SJSA1 (cell line): ENCODE data around the gene DBT. TPM values are rescaled to one million over a fixed set of nuclear protein-coding genes. Genes with fewer than 3 reads are reported as not detected.
"Not testable (repeated sequence)": the region's sequence is repeated elsewhere in the genome, so short reads cannot be mapped to it uniquely, and the experiment has no call there.

ENCODE experiments used
- DNase-seq, 2 experiments: peaks; one replicate each; pipeline ENCODE4 v3.0.0-alpha.2; 2015 to 2020; ENCODE audit warnings: low spot score in 2 of 2, low read depth in 1 of 2
- H3K27ac ChIP-seq: fragments of 250-450 bp; sonication (Bioruptor Pico); 2 replicates; pipeline ENCODE4 v1.5.1; 2020; ENCODE audit warnings: mild to moderate bottlenecking, moderate library complexity
- H3K27me3 ChIP-seq: fragments of 250-450 bp; sonication (Bioruptor Pico); replicated peaks from 2 replicates; pipeline ENCODE4 v1.5.1; 2020; ENCODE audit warnings: mild to moderate bottlenecking, moderate library complexity
- H3K36me3 ChIP-seq: fragments of 250-450 bp; sonication (Bioruptor Pico); 2 replicates; pipeline ENCODE4 v1.5.1; 2020; ENCODE audit warnings: mild to moderate bottlenecking
- H3K4me1 ChIP-seq: fragments of 250-450 bp; sonication (Bioruptor Pico); replicated peaks from 2 replicates; pipeline ENCODE4 v1.6.1; 2021; ENCODE audit warnings: mild to moderate bottlenecking
- H3K4me3 ChIP-seq: fragments of 250-450 bp; sonication (Bioruptor Pico); 2 replicates; pipeline ENCODE4 v1.5.1; 2020; ENCODE audit warnings: mild to moderate bottlenecking
- H3K9me3 ChIP-seq: fragments of 250-450 bp; sonication (Bioruptor Pico); replicated peaks from 2 replicates; pipeline ENCODE4 v1.5.1; 2020; ENCODE audit warnings: mild to moderate bottlenecking
- total RNA-seq: library from RNA; depleted of rRNA; stranded (reverse); fragments of >200 nt; shearing (Covaris generic); gene quantifications from 2 replicates; pipeline ENCODE4 v1.2.3, GENCODE V29; 2014

DBT gene
- total RNA-seq, 1 experiment from 2014 or later: 6.2 TPM

DNA sequence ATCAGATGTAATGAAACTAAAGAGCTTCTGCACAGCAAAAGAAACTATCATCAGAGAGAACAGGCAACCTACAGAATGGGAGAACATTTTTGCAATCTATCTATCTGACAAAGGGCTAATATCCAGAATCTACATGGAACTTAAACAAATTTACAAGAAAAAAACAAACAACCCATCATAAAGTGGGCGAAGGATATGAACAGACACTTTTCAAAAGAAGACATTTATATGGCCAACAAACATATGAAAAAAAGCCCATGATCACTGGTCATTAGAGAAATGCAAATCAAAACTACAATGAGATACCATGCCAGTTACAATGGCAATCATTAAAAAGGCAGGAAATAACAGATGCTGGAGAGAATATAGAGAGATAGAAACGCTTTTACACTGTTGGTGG is 44.5 kb downstream of the DBT start:
- not testable (repeated sequence) for H3K9me3 ChIP-seq, H3K27ac ChIP-seq

DNA sequence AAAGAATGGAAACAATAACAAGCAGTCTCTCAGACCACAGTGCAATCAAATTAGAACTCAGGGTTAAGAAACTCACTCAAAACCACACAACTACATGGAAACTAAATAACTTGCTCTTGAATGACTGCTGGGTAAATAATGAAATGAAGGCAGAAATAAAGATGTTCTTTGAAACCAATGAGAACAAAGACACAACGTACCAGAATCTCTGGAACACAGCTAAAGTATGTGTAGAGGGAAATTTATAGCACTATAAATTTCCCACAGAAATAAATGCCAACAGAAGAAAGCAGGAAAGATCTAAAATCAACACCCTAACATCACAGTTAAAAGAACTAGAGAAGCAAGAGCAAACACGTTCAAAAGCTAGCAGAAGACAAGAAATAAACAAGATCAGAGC is 46.9 kb downstream of the DBT start:
- H3K4me1 ChIP-seq, H3K27me3 ChIP-seq, H3K4me3 ChIP-seq, H3K27ac ChIP-seq, H3K9me3 ChIP-seq, DNase-seq: not testable (repeated sequence)
- H3K36me3 ChIP-seq: peaks cover 44% of the 10 kb centered on the region

More for the DNA sequence above, 44.5 kb downstream of the DBT start:
- DNase-seq, H3K4me3 ChIP-seq, H3K4me1 ChIP-seq, H3K27me3 ChIP-seq: not testable (repeated sequence)
- peaks cover 36% of the 10 kb centered on the region for H3K36me3 ChIP-seq

DNA sequence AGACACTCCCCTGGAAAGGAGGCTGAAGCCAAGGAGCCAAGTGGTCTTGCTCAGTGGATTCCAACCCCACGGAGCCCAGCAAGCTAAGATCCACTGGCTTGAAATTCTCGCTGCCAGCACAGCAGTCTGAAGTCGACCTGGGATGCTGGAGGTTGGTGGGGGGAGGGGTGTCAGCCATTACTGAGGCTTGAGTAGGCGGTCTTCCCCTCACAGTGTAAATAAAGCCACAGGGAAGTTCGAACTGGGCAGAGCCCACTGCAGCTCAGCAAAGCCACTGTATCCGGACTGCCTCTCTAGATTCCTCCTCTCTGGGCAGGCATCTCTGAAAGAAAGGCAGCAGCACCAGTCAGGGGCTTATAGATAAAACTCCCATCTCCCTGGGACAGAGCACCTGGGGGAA is 49.6 kb downstream of the DBT start:
- H3K27me3 ChIP-seq, H3K4me1 ChIP-seq: not testable (repeated sequence)

GRCh38 chr1:100198596-100198995 is 51.0 kb downstream of the DBT start:
- no peaks in the 10 kb centered on the region for H3K4me1 ChIP-seq
- H3K4me3 ChIP-seq: no peak overlapping the region
- H3K27me3 ChIP-seq: no peaks in the 10 kb centered on the region
- H3K36me3 ChIP-seq: peaks cover 31% of the 10 kb centered on the region
- no peak overlapping the region for H3K27ac ChIP-seq
- H3K9me3 ChIP-seq: no peaks in the 10 kb centered on the region
- no peak for DNase-seq

More for the DNA sequence above, 49.6 kb downstream of the DBT start:
- not testable (repeated sequence) for H3K4me3 ChIP-seq, DNase-seq, H3K27ac ChIP-seq, H3K9me3 ChIP-seq
- H3K36me3 ChIP-seq: peaks cover 31% of the 10 kb centered on the region

DNA sequence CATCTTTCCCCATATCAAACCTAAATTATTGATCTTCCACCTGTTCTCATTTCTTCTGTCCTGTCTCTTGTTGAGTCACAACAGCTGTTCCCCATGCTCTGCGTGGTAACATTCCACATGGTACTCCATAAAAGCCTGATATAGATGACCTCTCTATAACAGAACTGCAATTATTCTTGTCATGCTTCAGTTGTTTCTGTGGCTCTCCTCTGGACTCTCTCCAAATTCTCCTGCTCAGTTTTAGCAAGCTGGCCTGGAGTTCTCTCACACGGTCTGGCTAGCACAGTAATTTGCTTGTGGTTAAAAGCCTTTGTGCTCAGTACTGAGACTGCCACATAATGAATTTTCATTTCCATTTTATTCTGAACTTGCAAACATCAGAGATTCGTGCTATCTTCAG is 61.0 kb downstream of the DBT start:
- no peak overlapping the region for H3K4me3 ChIP-seq
- no peak overlapping the region for H3K27ac ChIP-seq
- no peak for DNase-seq
- no peaks in the 10 kb centered on the region for H3K9me3 ChIP-seq
- peaks cover 4% of the 10 kb centered on the region for H3K36me3 ChIP-seq
- no peaks in the 10 kb centered on the region for H3K4me1 ChIP-seq
- no peaks in the 10 kb centered on the region; the same call in 1 of the 2 replicates for H3K27me3 ChIP-seq

- no peaks in the 10 kb centered on the region for H3K36me3 ChIP-seq
- H3K4me1 ChIP-seq: no peaks in the 10 kb centered on the region
- no peak overlapping the region for H3K4me3 ChIP-seq
- no peak overlapping the region for H3K27ac ChIP-seq
- no peak for DNase-seq
- H3K27me3 ChIP-seq: no peaks in the 10 kb centered on the region; the same call in 1 of the 2 replicates
- no peaks in the 10 kb centered on the region for H3K9me3 ChIP-seq
These were observed 61.7 kb downstream of the DBT start for GRCh38 chr1:100187912-100188311.

DNA sequence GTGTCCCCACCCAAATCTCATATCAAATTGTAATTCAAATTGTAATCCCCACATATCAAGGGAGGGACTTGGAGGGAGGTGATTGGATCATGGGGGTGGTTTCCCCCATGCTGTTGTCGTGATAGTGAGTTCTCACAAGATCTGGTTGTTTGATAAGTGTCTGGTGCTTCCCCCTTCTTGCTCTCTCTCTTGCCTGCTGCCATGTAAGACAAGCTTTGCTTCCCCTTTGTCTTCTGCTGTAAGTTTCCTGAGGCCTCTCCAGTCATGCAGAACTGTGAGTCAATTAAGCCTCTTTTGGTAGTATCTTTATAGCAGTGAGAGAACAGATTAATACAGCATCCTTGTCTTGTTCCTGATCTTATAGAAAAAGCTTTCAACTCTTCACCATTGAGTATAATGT is 65.1 kb downstream of the DBT start:
- Histone ChIP-seq H3K36me3 (no peaks in the 10 kb centered on the region), H3K9me3 (no peaks in the 10 kb centered on the region), H3K27ac (no peak overlapping the region), H3K27me3 (no peaks in the 10 kb centered on the region; the same call in 1 of the 2 replicates), H3K4me3 (no peak overlapping the region), H3K4me1 (no peaks in the 10 kb centered on the region)
- no peak for DNase-seq

GRCh38 chr1:100183370-100183769 is 66.3 kb downstream of the DBT start:
- Histone ChIP-seq H3K9me3 (no peaks in the 10 kb centered on the region), H3K4me3 (no peak overlapping the region), H3K27ac (no peak overlapping the region), H3K36me3 (no peaks in the 10 kb centered on the region), H3K27me3 (no peaks in the 10 kb centered on the region; the same call in 1 of the 2 replicates), H3K4me1 (no peaks in the 10 kb centered on the region)
- DNase-seq: no peak

DNA sequence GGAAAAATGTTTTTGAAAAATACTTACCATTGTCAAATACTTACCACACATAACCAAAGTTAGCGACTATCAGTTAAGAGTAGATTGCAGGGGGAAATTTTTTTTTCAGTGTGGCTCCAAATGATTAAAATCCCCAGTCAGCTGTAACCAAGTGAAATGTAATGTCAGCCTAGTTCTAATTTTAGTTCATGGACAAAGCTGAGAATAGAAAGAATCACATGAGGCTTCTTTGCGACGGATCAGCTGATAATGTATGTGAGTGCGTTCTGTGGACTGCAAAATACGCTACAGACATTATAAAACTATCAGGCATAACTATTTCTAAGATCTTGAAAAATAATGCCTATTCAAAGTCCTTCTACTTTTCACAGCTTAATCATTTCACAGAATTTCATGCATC is 71.5 kb downstream of the DBT start, which contains the start of gene LRRC39:
Gene LRRC39 (minus strand): TSS at position 166 of the 400 bp plus-strand sequence. CDS start 9,740 bp downstream, outside the sequence.
- H3K4me3 ChIP-seq: no peak within 1 kb of the TSS
- no peaks in the 10 kb centered on the region for H3K36me3 ChIP-seq
- DNase-seq: no peak
- H3K4me1 ChIP-seq: no peaks in the 10 kb centered on the region
- H3K27ac ChIP-seq: no peak within 1 kb of the TSS
- H3K27me3 ChIP-seq: no peaks in the 10 kb centered on the region
- H3K9me3 ChIP-seq: no peaks in the 10 kb centered on the region

GRCh38 chr1:100177295-100178041 is 72.2 kb downstream of the DBT start:
- DNase-seq: no peak
- Histone ChIP-seq H3K4me1 (no peaks in the 10 kb centered on the region), H3K4me3 (no peak overlapping the region), H3K27me3 (no peaks in the 10 kb centered on the region), H3K9me3 (no peaks in the 10 kb centered on the region), H3K27ac (no peak overlapping the region), H3K36me3 (no peaks in the 10 kb centered on the region)

- H3K4me3 ChIP-seq: no peak overlapping the region
- no peaks in the 10 kb centered on the region for H3K36me3 ChIP-seq
These were observed 81.6 kb downstream of the DBT start for GRCh38 chr1:100168051-100168450.

GRCh38 chr1:100164702-100165101 is 84.9 kb downstream of the DBT start:
- no peaks in the 10 kb centered on the region for H3K4me1 ChIP-seq
- DNase-seq: no peak
- no peaks in the 10 kb centered on the region for H3K9me3 ChIP-seq
- H3K36me3 ChIP-seq: no peaks in the 10 kb centered on the region
- no peak overlapping the region for H3K27ac ChIP-seq
- no peak overlapping the region for H3K4me3 ChIP-seq
- H3K27me3 ChIP-seq: no peaks in the 10 kb centered on the region

More at GRCh38 chr1:100168051-100168450, 81.6 kb downstream of the DBT start:
- DNase-seq: no peak
- no peaks in the 10 kb centered on the region for H3K9me3 ChIP-seq
- H3K27me3 ChIP-seq: no peaks in the 10 kb centered on the region
- H3K27ac ChIP-seq: no peak overlapping the region
- H3K4me1 ChIP-seq: no peaks in the 10 kb centered on the region

DNA sequence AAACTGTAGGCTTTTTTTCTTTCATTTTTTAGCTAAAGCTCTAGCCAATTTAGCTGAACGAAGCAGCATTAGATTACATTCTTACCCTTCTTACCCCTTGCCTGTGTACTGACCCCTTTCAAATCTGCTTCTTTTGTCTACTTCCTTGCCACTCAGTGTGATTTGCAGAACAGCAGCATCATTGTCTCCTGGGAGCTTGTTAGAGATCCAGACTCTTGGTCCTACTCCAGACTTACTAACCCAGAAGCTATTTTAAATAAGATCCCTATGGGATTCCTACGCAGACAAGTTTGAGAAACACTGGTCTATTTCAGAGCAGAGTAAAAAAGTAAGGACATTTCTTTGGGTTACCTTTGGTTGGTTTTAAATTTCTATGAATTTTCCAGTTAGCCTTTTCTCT is 85.4 kb downstream of the DBT start:
- Histone ChIP-seq H3K4me1 (no peaks in the 10 kb centered on the region), H3K27ac (no peak overlapping the region), H3K27me3 (no peaks in the 10 kb centered on the region), H3K9me3 (no peaks in the 10 kb centered on the region), H3K36me3 (no peaks in the 10 kb centered on the region), H3K4me3 (no peak overlapping the region)
- DNase-seq: no peak

- no peak overlapping the region for H3K27ac ChIP-seq
These were observed 86.8 kb downstream of the DBT start for GRCh38 chr1:100162881-100163280.

More at GRCh38 chr1:100162881-100163280, 86.8 kb downstream of the DBT start:
- Histone ChIP-seq H3K27me3 (no peaks in the 10 kb centered on the region), H3K4me1 (no peaks in the 10 kb centered on the region), H3K4me3 (no peak overlapping the region), H3K9me3 (no peaks in the 10 kb centered on the region), H3K36me3 (no peaks in the 10 kb centered on the region)
- no peak for DNase-seq
